Medulla oblongata (tissue), 1 donor: ENCODE results near the gene SCN7A.
"Not testable (repeated sequence)": the region's sequence is repeated elsewhere in the genome, so short reads cannot be mapped to it uniquely, and the experiment has no call there.

Source experiments
- DNase-seq: peaks from one replicate; pipeline ENCODE4 v3.0.0-alpha.2; 2015; ENCODE audit errors: extremely low spot score

SCN7A gene

GRCh38 chr2:166454006-166454595 lies 39.9 kb downstream of the SCN7A start:
- DNase-seq: no peak

GRCh38 chr2:166451468-166451867 lies 42.6 kb downstream of the SCN7A start:
- DNase-seq: no peak

GRCh38 chr2:166449439-166449838 lies 44.6 kb downstream of the SCN7A start:
- no peak for DNase-seq

DNA sequence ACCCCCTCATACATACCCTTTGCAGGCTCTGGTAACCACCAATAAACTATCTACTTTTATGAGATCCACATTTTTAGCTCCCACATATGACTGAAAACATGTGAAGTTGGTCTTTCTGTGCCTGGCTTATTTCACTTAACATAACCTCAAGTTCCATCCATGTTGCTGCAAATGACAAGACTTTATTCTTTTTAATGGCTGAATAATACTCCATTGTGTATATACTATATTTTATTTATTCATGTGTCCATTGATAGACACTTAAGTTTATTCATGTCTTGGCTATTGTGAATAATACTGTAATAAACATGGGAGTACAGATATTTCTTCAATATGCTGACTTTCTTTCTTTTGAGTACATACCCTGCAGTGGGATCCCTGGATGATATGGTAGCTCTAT lies 45.9 kb downstream of the SCN7A start:
- DNase-seq: no peak

DNA sequence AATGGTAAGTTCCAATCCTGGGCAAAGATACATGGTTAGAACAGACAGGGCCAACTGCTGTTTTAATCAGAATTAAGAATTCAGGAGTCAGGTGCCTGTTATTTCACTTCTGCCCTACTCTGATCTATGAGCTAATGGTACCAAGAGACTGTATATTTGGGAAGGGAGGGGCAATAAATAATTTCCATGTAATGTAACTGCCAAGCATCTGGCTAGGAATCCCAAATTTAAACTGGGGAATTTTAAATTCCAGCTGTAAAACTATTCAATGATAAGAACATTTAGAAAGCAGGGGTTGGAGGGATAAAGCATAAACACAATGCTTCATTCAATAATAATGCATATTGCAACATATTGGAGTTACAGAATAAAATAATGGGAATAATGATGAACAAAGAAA lies 49.7 kb downstream of the SCN7A start:
- DNase-seq: no peak

- DNase-seq: no peak
Observed at GRCh38 chr2:166440313-166440712, 53.7 kb downstream of the SCN7A start.

DNA sequence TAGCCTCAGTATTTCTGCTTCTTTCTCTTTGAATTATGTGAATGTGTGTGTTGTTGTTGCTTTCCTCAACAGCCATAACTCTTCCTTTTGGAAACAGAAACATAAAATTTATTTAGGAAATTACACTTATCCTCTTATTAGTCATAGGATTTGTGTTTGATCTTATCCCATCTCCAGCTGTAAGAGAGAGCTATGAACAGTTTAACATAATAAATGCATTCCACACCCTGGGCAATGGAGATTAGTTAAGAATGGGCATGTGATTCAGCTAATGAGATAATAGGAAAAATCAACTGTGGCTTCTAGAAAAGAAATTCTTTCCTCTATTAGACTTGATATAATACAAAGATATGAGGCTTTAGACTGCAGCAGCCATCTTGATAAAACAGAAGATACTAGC lies 55.0 kb downstream of the SCN7A start:
- DNase-seq: no peak

- no peak for DNase-seq
Observed at GRCh38 chr2:166436976-166437375, 57.1 kb downstream of the SCN7A start.

GRCh38 chr2:166436189-166436588 lies 57.9 kb downstream of the SCN7A start:
- no peak for DNase-seq

DNA sequence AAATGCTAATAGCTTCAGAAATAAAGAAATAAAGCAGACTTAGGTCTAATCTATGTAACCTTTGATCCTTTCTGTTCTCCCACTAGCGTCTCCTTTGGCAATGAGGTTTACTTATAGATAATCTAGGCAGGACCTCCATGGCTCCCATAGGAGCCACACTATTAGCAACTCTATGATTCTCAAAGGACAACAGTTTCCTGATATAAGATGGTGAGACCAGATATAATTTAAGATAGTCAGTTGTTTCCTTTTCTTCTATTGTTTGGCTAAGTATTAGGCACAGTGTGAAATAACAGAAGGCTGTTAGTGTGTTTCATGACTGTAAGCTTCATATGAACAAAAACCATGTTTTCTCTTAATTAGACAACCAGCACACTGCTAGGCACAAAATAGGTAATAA lies 59.6 kb downstream of the SCN7A start:
- DNase-seq: no peak

DNA sequence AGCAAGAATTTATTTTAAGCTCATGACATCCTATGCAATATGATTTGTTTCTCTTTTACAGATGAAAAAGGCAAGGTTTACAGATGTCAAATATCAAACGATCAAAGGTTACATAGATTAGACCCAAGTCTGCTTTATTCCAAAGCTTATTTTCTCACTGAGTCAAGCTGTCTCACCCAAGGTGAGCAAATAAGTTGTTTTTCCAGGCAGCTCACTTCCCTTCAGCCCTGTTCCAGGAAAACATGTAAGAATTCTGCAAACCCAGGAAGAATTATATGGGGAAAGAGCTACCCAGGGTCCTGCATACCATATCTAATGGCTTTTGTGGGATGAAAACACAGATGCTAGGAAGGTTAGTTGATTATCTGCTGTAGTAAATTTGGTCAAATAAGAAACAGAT lies 60.6 kb downstream of the SCN7A start:
- no peak for DNase-seq

DNA sequence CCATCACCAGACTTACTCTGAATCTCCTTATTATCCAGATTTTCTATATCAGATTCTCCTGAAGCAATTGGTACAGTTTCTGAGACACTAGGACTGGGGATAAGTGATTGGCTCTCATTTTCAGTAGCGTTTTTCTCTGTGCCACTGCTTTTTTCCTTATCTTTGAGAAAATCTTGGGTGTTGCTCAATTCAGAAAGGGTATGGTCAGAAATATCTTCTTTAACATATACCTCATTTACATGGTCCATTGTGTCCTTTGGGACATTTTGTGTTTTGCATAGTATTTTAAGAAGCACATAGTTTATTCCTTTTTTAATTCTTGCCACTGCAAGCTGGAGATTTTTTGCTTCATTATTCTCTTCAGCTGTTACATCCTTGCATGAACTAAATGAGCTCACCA lies 61.7 kb downstream of the SCN7A start:
- no peak for DNase-seq

DNA sequence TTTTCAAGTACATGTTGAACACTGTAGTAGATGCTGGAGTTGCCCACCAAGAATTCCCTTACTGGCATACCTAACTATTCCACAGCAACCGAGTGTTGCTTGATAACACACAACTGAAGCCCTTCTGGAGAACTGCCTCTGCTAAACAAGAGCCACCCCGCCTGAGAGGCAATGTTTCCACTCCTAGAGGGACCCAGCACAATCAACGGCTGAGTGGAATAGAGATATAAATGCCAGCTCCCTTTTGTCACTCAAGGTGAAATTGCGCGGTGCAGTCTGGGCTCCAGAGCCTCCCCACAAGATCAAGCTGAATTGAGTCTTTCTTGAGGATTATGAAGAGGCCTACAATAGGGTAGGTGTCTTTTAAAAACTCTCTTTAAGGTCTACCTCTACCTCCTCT lies 69.2 kb downstream of the SCN7A start:
- DNase-seq: no peak

DNA sequence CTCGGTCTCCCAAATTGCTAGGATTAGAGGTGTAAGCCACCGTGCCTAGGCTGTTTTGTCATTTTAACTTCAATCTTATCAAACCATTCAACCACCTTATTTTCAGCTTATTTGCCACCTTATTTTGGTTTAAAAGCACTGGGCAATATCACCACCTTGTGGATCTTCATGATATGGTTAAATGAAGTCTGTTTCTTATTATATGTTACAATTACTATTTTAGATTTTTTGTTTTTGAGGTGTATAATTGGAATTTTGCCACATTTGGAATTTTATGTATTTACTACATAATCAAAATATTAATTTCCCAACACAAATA lies 74.5 kb downstream of the SCN7A start:
- peak; percentile 24 for DNase-seq

DNA sequence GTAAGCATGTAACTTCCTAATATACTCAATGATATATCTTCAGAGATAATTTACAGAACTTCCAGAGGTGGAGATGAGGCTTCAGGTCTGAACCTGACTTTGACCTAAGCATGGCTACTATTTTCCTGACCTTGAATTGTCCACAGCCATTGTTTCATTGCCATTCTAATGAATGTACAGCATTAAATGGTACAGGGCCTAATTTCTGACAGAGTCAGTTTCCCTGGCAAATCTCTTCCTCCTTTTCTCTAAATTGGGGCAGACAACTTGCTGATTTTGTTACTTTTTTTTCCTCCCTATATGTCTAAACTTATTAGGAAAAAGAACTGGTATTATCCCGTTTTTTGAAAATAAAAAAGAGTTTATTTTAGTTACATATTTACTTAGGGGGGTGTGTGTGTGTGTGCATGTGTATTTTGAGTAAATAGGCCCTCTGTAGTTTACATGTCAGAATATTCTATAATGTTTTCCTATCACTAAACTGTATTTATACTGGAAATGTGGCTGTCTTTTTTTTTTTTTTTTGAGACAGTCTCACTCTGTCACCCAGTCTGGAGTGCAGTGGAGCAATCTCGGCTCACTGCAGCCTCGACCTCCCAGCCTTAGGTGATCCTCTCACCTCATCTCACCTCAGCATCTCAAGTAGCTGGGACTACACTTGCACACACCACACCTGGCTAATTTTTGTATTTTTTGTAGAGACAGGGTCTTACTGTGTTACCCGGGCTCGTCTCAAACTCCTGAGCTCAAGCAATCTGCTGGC lies 75.0 kb downstream of the SCN7A start:
- DNase-seq: no peak

DNA sequence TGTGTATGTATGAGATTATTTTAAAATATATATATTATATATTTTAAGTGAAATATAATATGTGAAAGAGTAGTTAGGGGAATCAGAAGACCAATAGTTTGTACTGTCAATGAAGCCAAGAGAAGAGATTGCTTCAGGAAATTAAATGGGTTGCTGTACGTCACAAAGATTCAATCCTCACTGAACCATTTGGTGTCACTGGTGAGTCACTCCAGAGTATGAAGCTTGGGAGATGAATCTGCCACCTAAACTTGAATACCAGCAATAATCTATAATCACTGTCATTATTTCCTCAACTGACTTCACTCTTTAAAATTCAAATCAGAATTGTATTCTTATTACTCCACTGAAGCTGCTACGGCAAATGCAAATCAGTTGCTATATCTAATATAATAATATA lies 76.4 kb downstream of the SCN7A start:
- DNase-seq: peak; percentile 27

GRCh38 chr2:166413255-166413654 lies 80.8 kb downstream of the SCN7A start:
- no peak for DNase-seq

DNA sequence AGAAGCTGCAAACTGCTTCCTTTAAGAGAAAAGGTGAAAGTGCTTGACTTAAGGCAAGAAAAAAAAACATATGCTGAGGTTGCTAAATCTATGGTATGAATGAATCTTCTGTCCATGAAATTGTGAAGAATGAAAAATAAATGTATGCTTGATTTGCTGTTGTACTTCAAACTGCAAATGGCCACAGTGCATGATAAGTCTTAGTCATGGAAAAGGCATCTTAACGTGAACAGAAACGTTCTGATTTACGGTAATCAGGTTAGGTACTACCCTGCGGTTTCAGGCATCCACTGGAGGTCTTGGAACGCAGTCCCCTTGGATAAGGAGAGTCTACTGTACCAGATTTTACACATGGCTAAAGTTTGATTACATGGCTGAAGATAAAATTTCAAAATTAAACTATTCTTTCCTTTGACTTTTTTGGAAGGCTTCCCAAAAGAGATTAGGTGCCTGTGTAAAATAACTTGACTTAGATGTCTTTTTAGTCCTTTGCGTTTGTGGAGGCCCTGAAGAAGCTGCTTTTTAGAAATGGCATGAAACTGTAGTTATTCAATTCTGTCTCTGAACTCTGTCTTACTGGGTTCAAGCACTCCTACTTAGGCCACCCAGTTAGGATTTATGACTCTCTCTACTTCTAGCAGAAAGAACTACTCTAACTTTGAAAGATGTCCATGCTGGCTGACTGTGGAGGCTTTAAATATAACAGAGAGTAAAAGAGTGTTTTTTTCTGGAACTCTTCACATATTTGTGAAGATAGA lies 82.4 kb downstream of the SCN7A start:
- DNase-seq: no peak

DNA sequence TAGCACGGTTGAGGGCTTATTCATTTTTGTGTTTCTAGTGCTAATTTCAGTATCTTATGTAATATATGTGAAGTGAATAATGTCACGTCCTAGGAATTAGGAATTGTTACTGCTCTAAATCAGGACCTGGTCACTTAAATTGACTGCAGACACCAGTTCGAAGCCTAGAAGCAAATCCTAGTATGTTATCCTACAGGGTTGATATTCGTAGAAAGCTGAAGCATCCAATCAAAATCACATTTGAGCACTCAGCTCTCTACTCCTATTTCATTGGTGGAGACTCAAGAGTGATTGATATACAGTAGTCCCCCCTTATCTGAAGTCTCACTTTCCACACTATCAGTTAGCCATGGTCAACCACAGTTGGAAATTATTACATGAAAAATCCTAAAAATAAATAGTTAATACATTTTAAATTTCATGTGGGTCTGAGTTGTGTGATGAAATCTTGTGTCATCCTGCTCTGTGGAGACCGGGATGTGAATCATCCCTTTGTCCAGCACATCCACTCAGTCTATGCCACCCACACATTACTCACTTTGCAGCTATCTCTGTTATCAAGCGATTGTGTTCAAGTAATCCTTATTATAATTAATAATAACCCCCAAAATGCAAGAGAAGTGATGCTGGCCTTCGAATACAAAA lies 83.1 kb downstream of the SCN7A start:
- no peak for DNase-seq

GRCh38 chr2:166407746-166408145 lies 86.3 kb downstream of the SCN7A start:
- not testable (repeated sequence) for DNase-seq

DNA sequence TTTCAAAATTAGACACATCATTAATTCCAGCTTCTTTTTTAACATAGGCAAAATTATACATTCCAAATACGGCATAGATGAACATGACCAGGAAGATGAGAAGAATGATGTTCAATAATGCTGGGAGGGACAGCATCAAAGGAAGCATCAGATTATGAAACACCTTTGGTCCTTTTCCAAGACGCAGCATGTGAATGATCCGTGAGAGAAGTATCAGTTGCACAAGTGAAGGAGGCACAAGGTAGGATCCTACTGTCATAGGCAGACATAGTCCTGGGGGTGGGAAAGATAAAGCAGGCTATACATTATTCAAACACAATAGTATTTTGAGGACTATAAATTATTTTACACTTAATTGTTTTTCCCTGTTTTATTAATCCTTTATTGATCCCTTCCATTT lies 87.7 kb downstream of the SCN7A start:
- no peak for DNase-seq

DNA sequence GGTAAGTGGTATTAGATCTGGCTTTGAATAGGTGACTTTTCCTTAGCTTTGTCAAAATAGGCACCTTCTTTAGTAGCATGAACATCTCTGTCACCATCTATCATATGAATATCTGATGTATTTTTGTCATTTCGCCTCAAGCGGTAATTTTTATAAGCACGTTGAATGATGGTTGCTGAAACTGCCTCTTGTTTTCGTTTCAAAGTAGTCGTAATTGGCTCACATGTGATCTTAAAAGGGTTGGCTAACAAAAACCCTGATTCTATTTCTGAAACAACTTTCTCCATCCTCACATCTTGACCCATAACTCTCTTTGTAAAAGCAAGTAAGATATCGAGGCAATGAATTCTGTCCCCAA lies 88.5 kb downstream of the SCN7A start:
- no peak for DNase-seq
